Activated naive CD4-positive, alpha-beta T cell treated with anti-CD3 and anti-CD28 coated beads, Interleukin-2, amount 50 U/mL, for 16 hours (primary cell): ENCODE results near the gene ANKRD61.
"Not testable (repeated sequence)": the region's sequence is repeated elsewhere in the genome, so short reads cannot be mapped to it uniquely, and the experiment has no call there.

Experiments
- DNase-seq: peaks from one replicate; pipeline ENCODE4 v3.0.0-alpha.2; 2020

ANKRD61 gene

DNA sequence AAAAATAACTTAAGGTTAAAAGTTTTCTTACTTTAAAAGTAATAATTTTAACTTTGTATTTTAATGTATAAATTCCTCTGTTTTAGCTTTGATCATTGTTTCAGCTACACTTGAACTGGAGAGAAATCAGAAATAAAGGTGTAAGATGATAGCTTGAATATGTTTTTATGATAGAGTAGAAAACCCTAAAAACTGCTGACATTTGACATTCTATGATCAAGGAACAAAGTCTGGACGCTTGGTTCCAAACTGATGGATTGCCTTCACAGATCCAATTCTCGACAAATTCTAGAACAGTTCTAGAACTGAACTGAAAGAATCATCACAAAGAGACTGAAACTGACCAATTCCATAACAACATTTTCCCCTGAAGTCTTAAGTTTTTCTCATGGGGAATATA is at the start of gene ANKRD61:
Gene ANKRD61 (plus strand): TSS at position 389 of the 400 bp plus-strand sequence. CDS start 0 bp downstream, at position 389.
- DNase-seq, result no peak

DNA sequence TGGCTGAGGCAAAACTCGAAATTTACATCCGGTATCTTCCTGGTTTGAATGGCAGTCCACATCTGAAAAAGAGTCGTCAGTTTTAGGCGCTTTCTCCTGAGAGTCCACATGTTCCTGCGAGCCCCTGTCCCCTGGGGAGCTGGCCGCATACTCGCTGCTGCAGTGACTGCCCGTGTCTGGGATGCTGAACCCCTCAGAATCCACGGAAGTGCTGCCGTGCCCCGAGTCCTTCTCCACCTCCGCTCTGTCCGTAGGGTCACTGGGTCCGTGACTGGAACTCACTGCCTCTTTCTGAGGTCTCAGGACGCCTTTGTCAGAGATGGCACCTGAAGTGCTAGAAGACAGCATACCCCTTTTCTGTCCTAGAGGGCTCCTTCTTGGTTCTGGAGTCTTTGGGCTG is 44.1 kb upstream of the ANKRD61 start:
- not testable (repeated sequence) for DNase-seq

DNA sequence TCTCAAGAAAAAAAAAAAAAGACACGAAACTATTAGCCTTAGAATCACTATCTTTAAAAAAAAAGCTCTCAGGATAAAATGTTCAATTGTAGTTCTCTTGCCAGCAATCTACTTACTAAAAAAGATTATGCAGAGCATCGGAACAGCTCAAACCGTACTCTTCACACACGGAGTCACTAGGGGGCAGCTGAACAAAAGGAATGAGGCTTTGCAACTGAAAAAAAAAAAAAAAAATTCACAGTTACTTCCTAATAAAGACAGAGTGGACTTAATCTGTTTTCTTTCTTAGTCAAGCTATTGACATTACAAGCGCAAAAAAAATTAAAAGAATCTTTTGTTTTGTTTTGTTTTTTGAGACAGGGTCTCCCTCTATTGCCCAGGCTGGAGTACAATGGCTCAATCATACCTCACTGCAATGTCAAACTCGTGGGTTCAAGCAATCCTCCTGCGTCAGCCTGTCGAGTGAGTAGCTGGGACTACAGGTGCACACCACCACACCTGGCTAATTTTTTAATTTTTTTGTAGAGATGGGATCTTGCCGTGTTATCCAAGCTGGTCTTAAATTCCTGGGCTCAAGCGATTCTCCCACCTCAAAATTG is 33.9 kb upstream of the ANKRD61 start:
- DNase-seq, result peak; percentile 42

DNA sequence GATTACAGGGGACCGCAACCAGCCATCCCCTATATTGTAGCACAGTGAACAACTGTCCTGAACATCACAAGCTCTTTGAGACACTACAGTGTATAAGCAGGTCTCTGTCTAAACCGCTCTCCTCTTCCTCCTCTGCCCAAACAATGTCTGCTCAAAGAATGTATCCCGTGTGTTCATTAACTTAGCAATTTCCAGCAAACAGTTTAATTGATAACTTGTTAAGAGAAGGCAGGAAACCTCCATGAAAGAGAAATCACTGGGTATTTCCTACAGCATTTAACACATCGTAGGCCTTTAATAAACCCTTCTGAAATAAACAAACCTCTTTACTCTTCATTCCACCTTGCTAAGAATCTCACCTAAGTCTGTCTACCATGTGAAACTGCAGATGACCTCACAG is 23.8 kb upstream of the ANKRD61 start:
- DNase-seq, result no peak

DNA sequence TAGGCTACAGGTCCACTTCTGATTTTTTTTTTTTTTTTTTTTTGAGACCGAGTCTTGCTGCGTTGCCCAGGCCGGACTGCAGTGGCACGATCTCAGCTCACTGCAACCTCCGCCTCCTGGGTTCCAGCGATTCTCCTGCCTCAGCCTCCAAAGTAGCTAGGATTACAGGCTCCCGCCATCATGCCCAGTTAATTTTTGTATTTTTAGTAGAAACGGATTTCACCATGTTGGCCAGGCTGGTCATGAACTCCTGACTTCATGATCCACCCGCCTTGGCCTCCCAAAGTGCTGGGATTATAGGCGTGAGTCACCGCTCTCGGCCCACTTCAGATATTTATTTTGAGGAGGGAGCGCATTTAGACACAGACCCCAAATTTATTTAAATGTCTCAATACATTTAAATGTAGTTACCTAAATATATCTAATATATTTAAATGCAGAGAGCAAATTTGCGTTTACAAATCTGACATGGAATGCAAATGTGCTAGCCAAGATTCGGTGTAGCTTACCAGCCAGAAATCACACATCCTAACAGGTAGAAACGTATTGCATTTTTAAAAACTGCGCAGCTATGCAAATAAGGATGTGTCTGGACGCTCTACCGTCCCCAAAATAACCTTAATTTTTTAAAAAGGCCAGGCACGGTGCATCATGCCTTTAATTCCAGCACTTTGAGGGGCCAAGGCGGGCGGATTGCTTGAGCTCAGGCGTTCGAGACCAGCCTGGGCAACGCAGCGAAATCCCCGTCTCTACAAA is 23.2 kb upstream of the ANKRD61 start:
- DNase-seq, result not testable (repeated sequence)

DNA sequence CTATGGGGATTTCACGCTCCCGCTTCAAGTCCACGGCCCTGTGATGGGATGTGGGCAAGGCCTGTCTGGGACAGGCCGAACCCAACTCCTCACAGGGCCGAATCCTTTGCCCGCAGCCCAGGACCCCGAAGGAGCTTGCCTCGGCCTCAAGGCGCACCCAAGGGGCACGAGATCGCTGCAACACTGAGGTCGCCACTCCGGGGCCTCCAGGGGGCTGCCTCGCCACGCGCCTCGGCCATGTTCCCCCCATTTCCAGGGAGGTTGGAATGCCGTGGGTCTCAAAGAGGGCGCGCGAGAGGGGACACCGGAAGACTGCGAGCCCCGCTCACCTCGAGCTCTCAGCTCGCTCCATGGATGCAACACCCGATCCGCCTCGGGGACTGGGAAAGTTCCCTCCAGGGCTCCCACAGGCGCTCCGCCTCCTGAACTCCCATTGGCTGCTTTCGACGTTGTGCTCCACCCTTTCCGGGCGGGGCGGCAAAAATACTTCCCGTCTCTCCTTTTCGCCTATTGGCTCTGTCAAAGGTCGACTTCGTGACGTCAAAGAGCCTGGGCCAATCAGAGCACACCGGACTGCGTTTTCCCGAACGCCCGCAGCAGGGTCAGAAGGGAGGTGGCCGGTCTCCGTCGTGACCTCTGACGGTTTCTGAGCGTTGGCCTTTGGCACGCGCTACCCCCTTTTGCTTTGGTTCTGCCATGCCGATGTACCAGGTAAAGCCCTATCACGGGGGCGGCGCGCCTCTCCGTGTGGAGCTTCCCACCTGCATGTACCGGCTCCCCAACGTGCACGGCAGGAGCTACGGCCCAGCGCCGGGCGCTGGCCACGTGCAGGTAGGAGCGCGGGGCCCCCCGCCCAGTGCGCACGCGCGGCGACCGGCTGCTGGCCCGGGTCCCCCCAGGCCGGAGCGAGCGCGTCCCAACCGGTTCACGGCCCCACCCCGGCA is 22.2 kb upstream of the ANKRD61 start, which contains the start of the genes AIMP2 and PMS2:
Gene AIMP2 (plus strand): TSS at position 605 of the 944 bp plus-strand sequence. CDS start 92 bp downstream, at position 697.
Gene PMS2 (minus strand): TSS at position 382 of the 944 bp plus-strand sequence. CDS start 30 bp downstream, at position 352.
- DNase-seq, result peak; percentile 97

DNA sequence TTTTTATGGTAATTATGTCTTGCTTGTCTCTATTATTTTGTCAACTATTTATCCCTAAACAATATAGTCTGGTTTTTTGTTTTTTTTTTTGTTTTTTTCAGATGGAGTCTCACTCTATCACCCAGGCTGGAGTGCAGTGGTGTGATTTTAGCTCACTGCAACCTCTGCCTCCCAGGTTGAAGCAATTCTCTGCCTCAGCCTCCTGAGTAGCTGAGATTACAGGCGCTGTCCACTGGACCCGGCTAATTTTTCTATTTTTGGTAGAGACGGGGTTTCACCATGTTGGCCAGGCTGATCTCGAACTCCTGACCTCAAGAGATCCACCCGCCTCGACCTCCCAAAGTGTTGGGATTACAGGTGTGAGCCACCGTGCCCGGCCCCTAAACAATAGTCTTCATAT is 20.8 kb upstream of the ANKRD61 start:
- not testable (repeated sequence) for DNase-seq

DNA sequence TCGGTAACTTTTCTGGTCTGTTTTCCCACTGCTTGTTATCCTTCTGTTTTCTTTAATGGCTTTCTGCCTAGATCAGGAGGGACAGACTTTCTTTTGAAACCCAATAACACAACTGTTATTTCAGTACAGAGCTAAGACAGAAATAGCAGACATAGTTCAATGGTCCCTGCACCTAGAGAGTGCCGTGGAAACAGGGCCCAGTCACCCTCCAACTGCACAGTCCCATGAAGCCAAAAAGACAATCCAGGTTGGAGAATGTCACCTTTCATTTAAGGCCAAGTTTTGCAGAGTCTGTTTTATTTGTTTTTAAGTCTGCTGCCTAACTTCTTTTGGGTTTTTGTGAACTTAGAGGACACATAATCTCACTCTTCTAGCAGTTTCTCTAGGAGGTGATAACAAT is 19.6 kb upstream of the ANKRD61 start:
- no peak for DNase-seq

DNA sequence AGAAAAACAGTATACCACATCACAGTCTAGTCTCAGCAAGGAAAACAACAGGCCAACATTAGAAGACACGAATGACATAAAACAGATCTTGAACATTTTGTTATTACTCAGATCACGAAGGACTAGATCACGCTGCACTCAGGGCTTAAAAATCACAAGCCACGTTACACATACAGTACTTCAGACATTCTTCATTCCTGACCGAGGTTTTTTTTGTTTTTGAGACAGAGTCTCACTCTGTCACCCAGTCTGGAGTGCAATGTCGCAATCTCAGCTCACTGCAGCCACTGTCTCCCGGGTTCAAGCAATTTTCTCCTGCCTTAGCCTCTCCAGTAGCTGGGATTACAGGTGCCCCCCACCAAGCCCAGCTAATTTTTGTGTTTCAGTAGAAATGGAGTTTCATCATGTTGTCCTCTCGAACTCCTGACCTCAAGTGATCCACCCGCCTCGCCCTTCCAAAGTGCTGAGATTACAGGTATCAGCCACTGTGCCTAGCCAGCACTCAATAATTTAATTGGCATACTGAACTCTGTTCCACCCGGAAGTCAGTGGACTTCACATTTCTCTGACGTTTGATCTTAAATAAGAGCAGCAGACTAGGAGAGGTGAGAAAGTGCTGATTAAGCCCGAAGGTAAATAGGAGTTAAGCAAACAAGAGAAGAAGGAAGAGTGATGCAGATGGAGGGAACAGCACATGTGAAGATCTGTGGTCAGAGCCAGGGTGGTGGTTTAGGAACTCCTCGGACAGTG is 18.6 kb upstream of the ANKRD61 start:
- no peak for DNase-seq

DNA sequence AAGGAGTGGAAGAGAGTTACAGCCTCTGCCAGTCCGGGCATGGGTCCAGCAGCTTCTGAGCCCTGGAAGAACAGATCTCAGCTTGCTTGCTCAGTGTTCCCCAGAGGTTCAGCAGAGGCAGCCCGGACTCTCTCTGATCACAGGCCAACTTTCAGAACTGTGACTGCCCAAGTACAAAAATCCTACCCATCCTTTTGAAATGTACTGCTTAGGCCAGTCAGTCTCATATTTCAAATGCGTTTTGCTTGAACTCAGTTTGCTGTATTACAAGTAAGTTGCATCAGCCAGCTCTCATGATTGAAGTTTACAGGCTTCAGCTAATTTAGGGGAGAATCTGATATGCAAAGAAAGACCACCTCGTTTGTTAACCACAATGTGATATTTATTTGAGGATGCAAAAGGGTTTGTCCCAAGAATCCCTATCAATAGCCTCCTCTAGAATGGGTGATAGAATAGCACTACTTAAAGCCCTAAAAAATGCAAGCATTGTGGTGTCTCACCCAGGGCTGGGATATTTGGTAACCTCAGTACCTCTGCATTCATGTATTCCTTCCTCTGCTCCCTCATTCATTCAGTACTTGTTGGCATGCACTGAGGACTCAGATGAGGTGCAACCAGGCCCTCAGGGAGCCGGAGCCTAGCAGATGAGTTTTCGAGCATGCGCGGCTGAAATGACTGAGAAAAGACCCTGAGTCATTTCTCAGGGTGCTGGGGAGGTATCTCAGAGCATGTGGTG is 15.1 kb upstream of the ANKRD61 start:
- no peak for DNase-seq

DNA sequence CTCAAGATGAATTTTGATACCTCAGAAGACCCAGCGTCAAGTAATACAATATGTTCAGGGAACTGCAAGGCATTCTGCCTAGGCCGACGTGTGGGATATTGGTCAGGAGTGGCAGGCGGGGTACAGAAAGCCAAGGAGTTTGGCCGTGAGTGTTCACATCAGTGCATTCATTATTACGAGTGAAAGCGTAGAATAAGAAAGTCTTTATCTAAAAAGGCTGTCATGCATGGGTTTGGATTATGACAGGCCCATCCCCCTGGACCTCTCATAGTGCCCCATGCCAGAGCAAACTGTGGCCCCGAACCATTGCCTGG is 14.6 kb upstream of the ANKRD61 start:
- no peak for DNase-seq

DNA sequence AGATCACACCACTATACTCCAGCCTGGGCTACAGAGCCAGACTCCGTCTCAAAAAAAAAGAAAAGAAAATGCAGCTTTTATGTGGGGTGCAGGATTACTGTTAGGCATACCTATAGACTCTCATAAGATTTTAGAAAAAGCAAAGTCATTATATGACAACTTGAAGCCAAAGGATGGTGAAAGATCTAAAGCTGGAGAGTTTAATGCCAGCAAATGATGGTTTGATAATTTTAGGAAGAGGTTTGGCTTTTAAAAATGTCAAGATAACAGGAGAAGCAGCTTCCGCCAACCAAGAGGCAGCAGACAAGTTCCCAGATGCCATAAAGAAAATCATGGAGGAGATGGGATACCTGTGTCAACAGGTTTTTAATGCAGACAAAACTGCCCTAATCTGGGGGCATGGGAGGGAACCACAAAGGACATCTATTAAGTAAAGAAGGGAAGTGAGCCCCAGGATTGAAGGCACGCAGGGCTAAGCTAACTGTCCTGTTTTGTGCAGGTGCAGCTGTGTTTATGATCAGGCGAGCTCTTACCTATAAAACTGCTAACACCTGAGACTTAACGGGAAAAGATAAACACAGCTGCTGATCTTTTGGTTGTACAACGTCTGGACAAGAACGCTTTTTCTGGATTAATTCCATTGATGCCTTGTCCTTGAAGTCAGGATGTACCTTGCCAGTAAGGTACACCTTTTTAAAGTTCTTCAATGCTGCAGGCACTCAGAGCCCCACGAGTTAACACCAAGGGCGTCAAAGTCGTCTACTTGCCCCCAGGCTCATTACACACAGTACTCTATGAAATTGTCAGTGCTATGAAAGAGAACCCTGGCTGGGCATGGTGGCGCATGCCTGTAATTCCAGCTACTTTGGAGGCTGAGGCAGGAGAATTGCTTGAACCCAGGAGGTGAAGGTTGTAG is 10.5 kb upstream of the ANKRD61 start:
- DNase-seq, result no peak

DNA sequence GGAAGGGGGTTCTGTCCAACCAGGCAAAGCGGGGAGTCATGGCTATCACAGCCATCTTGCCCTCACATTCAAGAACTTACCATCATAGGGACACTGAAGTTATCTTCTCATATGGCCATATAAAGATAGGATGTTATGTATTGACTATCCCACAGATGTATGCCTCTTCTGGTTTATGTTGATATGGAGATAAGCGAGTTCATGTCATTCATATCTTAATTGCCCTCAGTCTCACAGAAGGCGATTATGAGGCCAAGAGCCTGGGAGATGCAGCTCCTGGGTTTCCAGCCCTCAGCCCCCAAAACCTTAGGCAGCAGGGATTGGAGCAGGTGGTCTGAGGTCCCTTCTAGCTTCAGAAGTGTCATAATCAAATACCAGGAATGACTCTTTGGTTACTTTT is 8.5 kb upstream of the ANKRD61 start:
- DNase-seq, result no peak

DNA sequence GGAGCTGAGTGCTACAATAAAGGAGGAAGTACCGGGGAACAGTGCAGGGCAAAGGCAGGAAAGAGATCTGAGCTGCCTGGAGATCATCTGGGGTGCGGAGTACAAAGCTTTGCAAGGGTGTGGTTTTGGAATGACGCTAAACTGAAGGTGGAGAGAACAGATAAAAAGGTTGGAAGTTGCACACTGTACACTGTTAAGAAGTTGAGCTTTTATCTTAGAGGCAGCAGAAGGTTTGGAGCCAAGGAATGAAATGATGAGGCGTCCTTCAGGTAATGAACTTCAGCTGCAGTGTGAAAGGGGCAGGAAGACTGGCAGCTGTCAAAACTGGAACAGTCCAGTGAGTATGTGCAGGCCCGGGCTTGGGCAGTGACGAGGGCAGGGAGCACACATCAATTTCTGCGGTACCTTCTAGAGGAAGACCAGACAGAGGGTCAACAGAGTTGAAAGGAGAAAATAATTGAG is 7.2 kb upstream of the ANKRD61 start:
- DNase-seq, result no peak

DNA sequence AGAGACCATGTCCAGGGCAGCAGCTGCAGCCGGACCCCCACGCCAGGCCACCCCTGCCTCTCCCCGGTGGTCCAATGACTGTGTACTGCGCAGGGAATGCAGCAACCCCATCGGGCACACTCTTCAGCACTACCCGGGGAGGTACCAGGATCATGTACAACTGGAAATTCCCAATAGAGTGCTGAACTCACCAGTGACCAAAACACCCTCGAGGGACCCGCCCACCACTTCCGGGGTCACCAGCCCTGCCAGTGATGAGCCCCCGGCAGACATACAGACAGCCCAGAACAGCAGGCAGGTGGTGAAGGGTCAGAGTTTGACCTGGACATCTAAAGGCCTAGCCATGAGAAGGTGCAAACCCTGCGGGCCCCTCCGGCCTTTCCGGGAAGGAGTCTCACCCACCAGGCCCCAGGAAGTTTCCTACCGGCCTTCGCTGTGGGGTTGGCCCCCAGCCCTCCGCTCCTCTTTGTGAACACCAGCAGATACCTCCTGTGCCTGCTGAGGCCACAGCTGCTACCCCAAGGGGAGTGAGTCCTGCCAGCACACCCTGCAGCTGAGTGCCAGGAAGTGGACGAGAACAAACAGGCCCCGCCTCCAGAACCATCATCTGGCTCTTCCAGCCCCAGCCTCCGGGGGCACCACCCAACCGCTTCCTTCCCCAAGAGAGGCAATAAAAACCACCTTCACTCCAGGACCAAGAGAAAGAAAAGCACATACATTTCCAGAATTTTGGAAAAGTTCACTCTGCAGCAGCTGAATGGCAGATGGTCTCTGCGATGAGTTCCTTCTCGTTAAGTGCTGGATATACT is 5.0 kb upstream of the ANKRD61 start:
- peak; percentile 59 for DNase-seq

DNA sequence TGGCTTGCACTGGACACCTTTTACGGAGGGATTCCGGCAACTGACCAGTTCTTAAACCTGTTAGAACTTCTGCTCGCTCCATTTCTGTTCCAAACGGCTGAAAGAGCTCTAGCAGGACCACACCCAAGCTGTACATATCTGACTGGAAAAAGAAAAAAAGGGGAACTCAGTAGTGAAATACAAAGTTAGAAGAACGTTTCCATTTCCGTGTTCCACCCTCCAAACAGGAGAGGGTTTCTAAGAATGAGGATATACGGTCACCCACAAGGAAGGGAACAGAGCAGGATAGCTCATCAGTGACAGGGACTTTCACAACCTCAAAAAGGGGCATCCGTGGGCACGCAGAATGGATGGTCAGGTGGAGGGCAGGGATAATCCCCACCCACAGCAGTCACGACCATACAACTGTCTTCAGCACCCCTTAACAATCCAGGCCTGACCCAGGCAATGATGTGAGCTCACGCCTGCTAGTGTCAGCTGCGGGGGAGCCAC is 4.3 kb upstream of the ANKRD61 start:
- DNase-seq, result no peak

DNA sequence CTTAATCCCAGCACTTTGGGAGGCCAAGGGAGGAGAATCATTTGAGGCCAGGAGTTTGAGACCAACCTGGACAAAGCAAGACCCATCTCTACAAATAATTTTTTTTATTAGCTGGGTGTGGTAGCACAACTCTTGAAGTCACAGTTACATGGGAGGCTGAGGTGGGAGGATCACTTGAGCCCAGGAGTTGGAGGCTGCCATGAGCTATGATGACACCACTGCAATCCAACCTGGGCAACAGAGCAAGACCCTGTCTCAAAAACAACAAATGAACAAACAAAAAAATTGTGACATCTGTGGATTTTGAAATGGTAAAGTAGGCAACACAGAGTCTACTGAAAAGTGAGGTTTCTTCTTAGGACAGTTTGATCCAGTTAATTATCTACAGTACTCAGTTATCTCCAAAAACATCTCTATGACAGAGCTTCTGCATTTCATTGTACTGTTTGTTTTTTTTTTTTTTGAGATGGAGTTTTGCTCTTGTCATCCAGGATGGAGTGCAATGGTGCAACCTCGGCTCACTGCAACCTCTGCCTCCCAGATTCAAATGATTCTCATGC is 3.3 kb upstream of the ANKRD61 start:
- no peak for DNase-seq

DNA sequence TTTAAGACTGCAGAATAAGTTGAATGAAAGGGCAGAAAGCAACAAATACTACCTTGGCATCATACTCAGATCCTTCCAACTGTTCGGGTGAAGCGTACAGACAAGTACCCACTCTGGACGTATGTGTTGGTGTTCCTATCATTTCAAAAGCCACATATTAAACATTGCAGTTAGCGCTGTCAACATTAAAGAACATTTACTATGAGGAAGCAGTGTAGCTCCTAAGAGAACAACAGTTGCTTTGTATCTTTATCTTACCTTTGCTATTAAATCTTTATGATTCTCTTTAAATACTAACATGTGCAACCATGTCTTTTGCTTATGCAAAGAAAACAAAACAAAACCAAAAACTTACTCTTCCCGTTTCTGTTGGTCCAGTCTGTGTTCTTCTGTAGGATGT is 2.6 kb upstream of the ANKRD61 start:
- no peak for DNase-seq

DNA sequence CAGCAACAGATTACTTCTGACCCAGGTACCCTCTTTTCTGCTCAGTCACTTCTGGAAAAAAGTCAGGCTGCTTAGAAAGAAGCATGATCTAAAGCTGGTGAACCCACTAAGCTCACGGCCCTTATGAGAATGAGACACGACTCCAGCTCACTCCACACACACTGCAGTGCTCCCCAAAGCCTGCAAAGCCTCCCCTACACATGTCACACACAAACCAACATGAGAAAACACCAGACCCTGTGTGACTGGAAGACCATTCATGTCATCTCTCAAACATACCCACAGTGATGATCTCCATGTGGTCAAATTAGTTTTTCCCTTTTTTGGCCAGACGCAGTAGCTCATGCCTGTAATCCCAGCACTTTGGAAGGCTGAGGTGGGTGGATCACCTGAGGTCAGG is 391 bp downstream of the ANKRD61 start:
- no peak for DNase-seq
